GM10266 (cell line): ENCODE data around the gene POLR2I.
A peak's percentile ranks its signal among the peaks of the same experiment; 100 is the strongest.

ENCODE experiments used
- DNase-seq: peaks from one replicate; pipeline ENCODE4 v3.0.0; 2012; ENCODE audit errors: extremely low spot score
- CTCF ChIP-seq: IDR thresholded peaks from 2 replicates; pipeline ENCODE4 v1.5.1; 2012; ENCODE audit warnings: mild to moderate bottlenecking, low read depth; ENCODE audit not compliant: control insufficient read depth, insufficient read depth; ENCODE audit errors: missing control alignments

Gene POLR2I

DNA sequence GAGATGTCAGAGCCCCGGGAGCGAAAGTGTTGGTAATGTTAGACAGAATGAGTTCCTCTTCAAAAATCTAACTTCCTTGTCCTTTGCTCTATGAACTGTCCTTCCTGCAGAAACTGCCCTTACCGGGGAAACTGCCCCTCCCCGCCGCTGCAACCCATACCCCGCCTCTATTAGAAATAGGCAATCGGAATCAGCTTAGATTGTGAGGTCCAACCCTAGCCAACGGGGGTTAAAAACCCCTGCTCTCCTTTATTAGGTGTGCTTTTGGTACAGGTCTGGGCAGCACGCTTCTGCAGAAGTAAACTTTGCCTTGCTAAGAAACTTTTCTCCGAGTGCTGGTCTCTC, 13.7 kb upstream of the POLR2I start:
- TF ChIP-seq CTCF: no peak
- no peak for DNase-seq

- no peak for TF ChIP-seq CTCF
- peak; percentile 63 for DNase-seq
These were observed 10.9 kb upstream of the POLR2I start for GRCh38 chr19:36125557-36125956.

GRCh38 chr19:36121486-36122124, 6.9 kb upstream of the POLR2I start:
- TF ChIP-seq CTCF: no peak
- DNase-seq: no peak

DNA sequence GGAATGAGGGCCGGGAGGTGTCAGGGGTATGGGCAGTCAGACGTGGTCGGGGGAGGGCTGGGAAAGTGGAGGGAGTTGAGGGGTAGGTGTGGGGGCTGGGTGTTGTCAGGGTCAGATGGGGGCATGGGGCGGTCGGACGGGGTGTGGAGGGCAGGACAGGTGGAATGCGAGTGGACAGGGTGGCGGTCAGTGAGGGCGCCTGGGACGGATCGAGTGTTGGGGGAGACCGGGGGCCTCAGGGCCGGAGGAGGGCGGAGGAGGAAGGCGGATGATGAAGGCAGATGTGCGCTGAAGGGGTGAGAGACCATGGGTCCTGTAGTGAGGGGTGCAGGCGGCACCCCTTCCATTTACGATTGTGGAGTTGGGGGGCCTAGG, 6.3 kb upstream of the POLR2I start:
- no peak for TF ChIP-seq CTCF
- DNase-seq: no peak

GRCh38 chr19:36120092-36120983, 5.7 kb upstream of the POLR2I start:
- no peak for DNase-seq
- TF ChIP-seq CTCF: no peak

DNA sequence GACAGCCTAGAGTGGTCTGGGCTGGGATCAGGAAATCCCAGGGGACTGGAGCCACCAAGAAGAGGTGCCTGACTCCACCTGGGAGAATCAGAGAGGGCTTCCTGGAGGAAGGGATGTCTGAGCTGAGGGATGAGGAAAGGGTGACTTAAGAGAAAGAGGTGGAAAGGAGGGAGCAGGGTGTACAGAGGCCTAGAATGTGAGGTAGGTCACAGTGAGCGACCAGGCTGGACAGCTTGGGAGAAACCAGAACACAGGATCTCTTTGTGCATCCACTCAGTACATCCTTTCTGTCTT, 1.6 kb upstream of the POLR2I start:
- no peak for DNase-seq
- TF ChIP-seq CTCF: no peak
